H9 (cell line): ENCODE results near the gene RASGRP3. TPM values are rescaled to one million over a fixed set of nuclear protein-coding genes. Genes with fewer than 3 reads are reported as not detected.

Experiments used
- DNase-seq: peaks from one replicate; pipeline ENCODE4 v3.0.0-alpha.2; 2017
- H2AFZ ChIP-seq: one replicate; pipeline ENCODE4 v1.6.1; 2013; ENCODE audit warnings: mild to moderate bottlenecking, low read length, control low read depth, moderate library complexity
- H2AK5ac ChIP-seq: 2 replicates; pipeline ENCODE4 v1.6.1; 2013; ENCODE audit warnings: low read length, control low read depth, mixed read lengths; ENCODE audit not compliant: insufficient read length
- H2BK120ac ChIP-seq: one replicate; pipeline ENCODE4 v1.6.1; 2013; ENCODE audit warnings: low read depth, mild to moderate bottlenecking, low read length, control low read depth, inconsistent platforms; ENCODE audit not compliant: poor library complexity, severe bottlenecking
- H2BK12ac ChIP-seq: 2 replicates; pipeline ENCODE4 v1.6.1; 2013; ENCODE audit warnings: low read length, control low read depth, mixed read lengths, low read depth; ENCODE audit not compliant: insufficient read length
- H2BK15ac ChIP-seq: 2 replicates; pipeline ENCODE4 v1.6.1; 2013; ENCODE audit warnings: low read depth, low read length, control low read depth
- H2BK20ac ChIP-seq: one replicate; pipeline ENCODE4 v1.6.1; 2013; ENCODE audit warnings: low read depth, mild to moderate bottlenecking, low read length, control low read depth, inconsistent platforms; ENCODE audit not compliant: poor library complexity, severe bottlenecking
- H2BK5ac ChIP-seq: 2 replicates; pipeline ENCODE4 v1.6.1; 2013; ENCODE audit warnings: low read length, control low read depth, mixed read lengths; ENCODE audit not compliant: insufficient read length
- H3K14ac ChIP-seq: 2 replicates; pipeline ENCODE4 v1.6.1; 2013; ENCODE audit warnings: low read length, control low read depth; ENCODE audit not compliant: insufficient read depth
- H3K18ac ChIP-seq: 2 replicates; pipeline ENCODE4 v1.6.1; 2013; ENCODE audit warnings: low read depth, mild to moderate bottlenecking, mixed read lengths, low read length, control low read depth; ENCODE audit not compliant: insufficient read length
- H3K23ac ChIP-seq: 2 replicates; pipeline ENCODE4 v1.6.1; 2013; ENCODE audit warnings: low read length, control low read depth, mixed read lengths, low read depth; ENCODE audit not compliant: insufficient read length
- H3K23me2 ChIP-seq: 2 replicates; pipeline ENCODE4 v1.6.1; 2013; ENCODE audit warnings: low read depth, mild to moderate bottlenecking, mixed read lengths, low read length, control low read depth; ENCODE audit not compliant: insufficient read length, poor library complexity, severe bottlenecking
- H3K27ac ChIP-seq: 2 replicates; pipeline ENCODE4 v1.5.1; 2013; ENCODE audit warnings: low read length, control low read depth, mixed read lengths, low read depth; ENCODE audit not compliant: insufficient read length
- H3K27me3 ChIP-seq: 2 replicates; pipeline ENCODE4 v1.6.1; 2013; ENCODE audit warnings: low read length, control low read depth, inconsistent platforms; ENCODE audit not compliant: insufficient read depth
- H3K4ac ChIP-seq: 2 replicates; pipeline ENCODE4 v1.6.1; 2013; ENCODE audit warnings: low read depth, mild to moderate bottlenecking, control low read depth, inconsistent platforms, low read length, moderate library complexity
- H3K4me1 ChIP-seq: 2 replicates; pipeline ENCODE4 v1.6.1; 2013; ENCODE audit warnings: low read length, control low read depth, inconsistent platforms; ENCODE audit not compliant: insufficient read depth
- H3K4me2 ChIP-seq: 2 replicates; pipeline ENCODE4 v1.6.1; 2013; ENCODE audit warnings: low read length, control low read depth, mixed read lengths; ENCODE audit not compliant: insufficient read length, insufficient read depth
- H3K56ac ChIP-seq: 2 replicates; pipeline ENCODE4 v1.6.1; 2013; ENCODE audit warnings: low read depth, mild to moderate bottlenecking, mixed read lengths, low read length, control low read depth; ENCODE audit not compliant: insufficient read length
- H3K79me1 ChIP-seq: 2 replicates; pipeline ENCODE4 v1.6.1; 2013; ENCODE audit warnings: low read depth, mild to moderate bottlenecking, moderate library complexity, low read length, control low read depth, inconsistent platforms; ENCODE audit not compliant: insufficient read depth, poor library complexity, severe bottlenecking
- H3K79me2 ChIP-seq: 2 replicates; pipeline ENCODE4 v1.6.1; 2013; ENCODE audit warnings: low read length, control low read depth, inconsistent platforms; ENCODE audit not compliant: insufficient read depth
- H3K9ac ChIP-seq: 2 replicates; pipeline ENCODE4 v1.6.1; 2013; ENCODE audit warnings: low read length, control low read depth, mixed read lengths; ENCODE audit not compliant: insufficient read length; ENCODE audit errors: extremely low read depth
- H3K9me3 ChIP-seq: one replicate; pipeline ENCODE4 v1.6.1; 2013; ENCODE audit warnings: low read depth, low read length, inconsistent platforms; ENCODE audit not compliant: control insufficient read depth
- H3T11ph ChIP-seq: one replicate; pipeline ENCODE4 v1.6.1; 2013; ENCODE audit warnings: mild to moderate bottlenecking, low read length, control low read depth, inconsistent platforms
- H4K20me1 ChIP-seq: one replicate; pipeline ENCODE4 v1.6.1; 2013; ENCODE audit not compliant: control insufficient read depth, insufficient read length, insufficient read depth
- H4K5ac ChIP-seq: 2 replicates; pipeline ENCODE4 v1.6.1; 2013; ENCODE audit warnings: low read depth, mild to moderate bottlenecking, mixed read lengths, low read length, control low read depth; ENCODE audit not compliant: insufficient read length
- H4K8ac ChIP-seq: replicated peaks from 2 replicates; pipeline ENCODE4 v1.6.1; 2013; ENCODE audit warnings: low read length, control low read depth, mixed read lengths, low read depth; ENCODE audit not compliant: insufficient read length
- H4K91ac ChIP-seq: 2 replicates; pipeline ENCODE4 v1.6.1; 2013; ENCODE audit warnings: low read depth, mild to moderate bottlenecking, moderate library complexity, mixed read lengths, low read length, control low read depth; ENCODE audit not compliant: insufficient read length
- H3K27ac Mint-ChIP-seq, 3 experiments: 2 replicates in 2 of 3; 3 replicates in 1 of 3; pipeline ENCODE4 v1.8.0; 2020 to 2021; ENCODE audit warnings: mixed read lengths in 3 of 3, mild to moderate bottlenecking in 1 of 3, moderate library complexity in 1 of 3
- H3K27me3 Mint-ChIP-seq: 2 replicates; pipeline ENCODE4 v1.8.0; 2021; ENCODE audit warnings: low read depth, mild to moderate bottlenecking, moderate library complexity, mixed read lengths
- H3K36me3 Mint-ChIP-seq, 3 experiments: 2 replicates in 2 of 3; 3 replicates in 1 of 3; pipeline ENCODE4 v1.8.0; 2020 to 2021; ENCODE audit warnings: low read depth in 3 of 3, mixed read lengths in 3 of 3; ENCODE audit not compliant: insufficient read depth in 1 of 3
- H3K4me1 Mint-ChIP-seq, 2 experiments: 2 replicates each; pipeline ENCODE4 v1.8.0; 2020; ENCODE audit warnings: mixed read lengths in 2 of 2
- H3K4me3 Mint-ChIP-seq, 2 experiments: 2 replicates in 1 of 2; 3 replicates in 1 of 2; pipeline ENCODE4 v1.8.0; 2020 to 2021; ENCODE audit warnings: mild to moderate bottlenecking in 2 of 2, mixed read lengths in 2 of 2, moderate library complexity in 1 of 2
- H3K9me3 Mint-ChIP-seq, 2 experiments: 2 replicates in 1 of 2; 3 replicates in 1 of 2; pipeline ENCODE4 v1.8.0; 2020; ENCODE audit warnings: mild to moderate bottlenecking in 2 of 2, mixed read lengths in 2 of 2, moderate library complexity in 1 of 2
- CTCF ChIP-seq: fragments of 200-600 bp; sonication (generic); conservative IDR thresholded peaks from 3 replicates; pipeline ENCODE4 v1.8.0; 2021; ENCODE audit warnings: antibody characterized with exemption, mild to moderate bottlenecking
- WGBS: extraction: QIAGEN DNeasy Blood & Tissue Kit; methylation state at CpG from one replicate; pipeline ENCODE4 v1.1.7; 2013; ENCODE audit warnings: missing lambda C conversion rate, low lambda C conversion rate, mixed read lengths; ENCODE audit not compliant: insufficient read length; ENCODE audit errors: extremely low coverage; 5-methylcytosine and 5-hydroxymethylcytosine counted together
- total RNA-seq: library from RNA; stranded (reverse); gene quantifications from 2 replicates; pipeline ENCODE4 v1.2.1, GENCODE V29; 2021

Gene RASGRP3
- total RNA-seq, 1 experiment from 2014 or later, result not detected

- Histone ChIP-seq H4K91ac (no peak overlapping the region), H3K9ac (no peak overlapping the region), H2BK5ac (no peak overlapping the region), H4K20me1 (no peaks in the 10 kb centered on the region), H2BK120ac (no peak overlapping the region), H3K4me1 (peaks cover 3% of the 10 kb centered on the region; the same call in 1 of the 2 replicates), H3K56ac (no peak overlapping the region), H3K27ac (no peak overlapping the region), H3T11ph (no peak overlapping the region), H4K8ac (no peak overlapping the region), H2BK15ac (no peak overlapping the region), H3K18ac (no peak overlapping the region), H3K79me1 (no peaks in the 10 kb centered on the region), H4K5ac (no peak overlapping the region), H3K14ac (no peak overlapping the region), H2AFZ (no peak overlapping the region), H3K23ac (no peak overlapping the region), H3K4ac (no peak overlapping the region), H3K27me3 (no peaks in the 10 kb centered on the region), H2BK12ac (no peak overlapping the region), H3K9me3 (no peaks in the 10 kb centered on the region), H2BK20ac (no peak overlapping the region), H2AK5ac (no peak overlapping the region), H3K79me2 (peaks cover 7% of the 10 kb centered on the region; the same call in 1 of the 2 replicates), H3K4me2 (no peak overlapping the region), H3K23me2 (peaks cover 11% of the 10 kb centered on the region)
- no peaks in the 10 kb centered on the region; a peak in 1 of 5 replicates for H3K9me3 Mint-ChIP-seq
- peaks cover 2 to 15% (median 5%) of the 10 kb centered on the region in 3 experiments; a peak in 4 of 7 replicates for H3K36me3 Mint-ChIP-seq
- WGBS, result no CpG with 5 or more reads among the region's 6 CpGs
- no peaks in the 10 kb centered on the region for H3K27me3 Mint-ChIP-seq
- H3K4me1 Mint-ChIP-seq, result peaks cover 55 to 60% of the 10 kb centered on the region in 2 experiments
- no peak for DNase-seq
- H3K4me3 Mint-ChIP-seq, result peak overlapping the region in 1 of 2 experiments; percentile 25; a peak in 1 of 5 replicates
- TF ChIP-seq CTCF, result no peak
- peak overlapping the region in 2 of 3 experiments; percentile 66 to 68; a peak in 5 of 7 replicates for H3K27ac Mint-ChIP-seq
Measured at GRCh38 chr2:33602201-33602830, 125.9 kb downstream of the RASGRP3 start.
